Activated CD4-positive, alpha-beta T cell treated with anti-CD3 and anti-CD28 coated beads, Interleukin-2, amount 10 ng/mL, durations not matched to agents 24 days and 14 days (primary cell): ENCODE measurements around the gene MKS1. TPM values are rescaled to one million over a fixed set of nuclear protein-coding genes. Genes with fewer than 3 reads are reported as not detected.

Experiments
- DNase-seq: peaks from one replicate; pipeline ENCODE4 v3.0.0; 2022
- H3K27ac Mint-ChIP-seq: one replicate; pipeline ENCODE4 v1.8.0; 2022; ENCODE audit warnings: mild to moderate bottlenecking, mixed read lengths
- H3K27me3 Mint-ChIP-seq: one replicate; pipeline ENCODE4 v1.8.0; 2022; ENCODE audit warnings: mixed read lengths
- H3K36me3 Mint-ChIP-seq: one replicate; pipeline ENCODE4 v1.8.0; 2022; ENCODE audit warnings: low read depth, mild to moderate bottlenecking, mixed read lengths
- H3K4me1 Mint-ChIP-seq: one replicate; pipeline ENCODE4 v1.8.0; 2021; ENCODE audit warnings: mixed read lengths
- H3K4me3 Mint-ChIP-seq: one replicate; pipeline ENCODE4 v1.8.0; 2022; ENCODE audit warnings: mild to moderate bottlenecking, moderate library complexity, mixed read lengths
- H3K9me3 Mint-ChIP-seq: one replicate; pipeline ENCODE4 v1.8.0; 2021; ENCODE audit warnings: mixed read lengths
- intact Hi-C: fragments of 100-400 bp; cut with micrococcal nuclease; formaldehyde crosslinking; loops from one replicate; pipeline ENCODE4 v1.15.1; 2023
- total RNA-seq: library from RNA; stranded (reverse); gene quantifications from 2 replicates; pipeline ENCODE4 v1.2.3, GENCODE V29; 2022

MKS1 gene
- 21.7 and 23.1 TPM in 2 replicates for total RNA-seq

DNA sequence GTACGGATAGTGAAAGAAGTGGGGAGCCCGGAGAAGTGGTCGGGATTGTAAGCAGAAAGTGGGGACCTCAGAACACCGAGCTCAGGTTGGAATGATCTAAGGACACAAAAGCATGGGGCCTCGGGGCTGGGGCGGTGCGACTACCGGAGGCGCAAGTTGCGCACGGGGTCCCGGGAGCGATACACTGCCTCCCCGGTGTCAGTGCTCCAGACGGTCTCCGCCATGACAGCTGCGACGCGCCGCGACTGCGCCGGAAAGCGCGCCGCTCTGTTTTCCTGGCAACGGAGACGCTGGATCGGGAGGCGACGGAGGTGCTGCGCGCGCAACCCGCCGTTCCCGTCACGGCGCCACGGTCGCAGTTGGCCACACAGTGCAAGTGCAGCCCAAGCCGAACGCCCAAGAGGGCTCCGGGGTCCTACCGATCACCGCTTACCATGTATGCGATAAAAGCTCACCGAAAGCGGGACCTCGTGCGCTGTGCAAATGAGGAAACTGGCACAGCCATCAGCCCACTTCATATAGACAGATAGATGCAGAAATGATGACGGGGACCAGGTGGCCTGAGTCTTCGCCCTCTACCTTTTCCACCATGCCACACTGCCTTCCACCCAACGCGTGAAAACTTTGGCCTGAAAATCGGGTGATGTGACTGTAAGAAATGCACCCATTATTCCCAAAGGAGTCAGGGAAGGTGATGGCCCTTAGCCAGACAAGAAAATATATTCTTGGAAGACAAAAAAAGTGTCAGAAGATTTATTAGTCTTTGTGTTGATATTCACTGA is at the start of gene MKS1:
MKS1 (minus strand) TSS at position 249 of the 782 bp plus-strand sequence; CDS start at position 224, 25 bp downstream.
- H3K27ac Mint-ChIP-seq, result peak within 1 kb of the TSS; percentile 94
- peaks cover 22% of the 10 kb centered on the region for H3K4me1 Mint-ChIP-seq
- peak within 1 kb of the TSS; percentile 90 for H3K4me3 Mint-ChIP-seq
- H3K9me3 Mint-ChIP-seq, result no peaks in the 10 kb centered on the region
- peak; percentile 99 for DNase-seq
- no peaks in the 10 kb centered on the region for H3K36me3 Mint-ChIP-seq
- peaks cover 13% of the 10 kb centered on the region for H3K27me3 Mint-ChIP-seq
- intact Hi-C loops, result loop anchor here (5.0 kb wide), 1 partner anchor 133 kb away; the partner anchor contains the start of gene SUPT4H1

DNA sequence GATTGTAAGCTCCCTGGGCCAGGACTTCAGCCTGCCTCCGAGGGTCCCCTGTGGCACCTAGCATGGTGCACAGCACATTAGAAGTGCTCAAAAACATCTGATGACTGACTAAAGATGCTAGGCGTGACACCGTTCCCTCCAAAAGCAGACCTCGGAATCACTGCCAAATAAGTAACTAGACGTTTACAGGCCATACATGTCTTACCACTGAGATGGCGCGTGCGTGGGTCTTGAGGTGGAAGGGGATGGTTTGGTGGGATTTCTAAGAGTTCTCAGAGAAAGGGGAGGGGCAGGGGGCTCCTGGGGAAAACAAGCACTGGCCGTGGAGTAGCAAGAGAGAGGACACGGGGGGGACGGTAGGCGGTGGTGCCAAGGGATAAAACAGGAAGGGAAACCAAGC is 49.3 kb upstream of the MKS1 start:
- intact Hi-C loops, result no loop called here
- Mint-ChIP-seq H3K4me3 (no peak overlapping the region), H3K4me1 (no peaks in the 10 kb centered on the region), H3K36me3 (no peaks in the 10 kb centered on the region), H3K9me3 (no peaks in the 10 kb centered on the region), H3K27me3 (peaks cover 22% of the 10 kb centered on the region), H3K27ac (no peak overlapping the region)
- no peak for DNase-seq

DNA sequence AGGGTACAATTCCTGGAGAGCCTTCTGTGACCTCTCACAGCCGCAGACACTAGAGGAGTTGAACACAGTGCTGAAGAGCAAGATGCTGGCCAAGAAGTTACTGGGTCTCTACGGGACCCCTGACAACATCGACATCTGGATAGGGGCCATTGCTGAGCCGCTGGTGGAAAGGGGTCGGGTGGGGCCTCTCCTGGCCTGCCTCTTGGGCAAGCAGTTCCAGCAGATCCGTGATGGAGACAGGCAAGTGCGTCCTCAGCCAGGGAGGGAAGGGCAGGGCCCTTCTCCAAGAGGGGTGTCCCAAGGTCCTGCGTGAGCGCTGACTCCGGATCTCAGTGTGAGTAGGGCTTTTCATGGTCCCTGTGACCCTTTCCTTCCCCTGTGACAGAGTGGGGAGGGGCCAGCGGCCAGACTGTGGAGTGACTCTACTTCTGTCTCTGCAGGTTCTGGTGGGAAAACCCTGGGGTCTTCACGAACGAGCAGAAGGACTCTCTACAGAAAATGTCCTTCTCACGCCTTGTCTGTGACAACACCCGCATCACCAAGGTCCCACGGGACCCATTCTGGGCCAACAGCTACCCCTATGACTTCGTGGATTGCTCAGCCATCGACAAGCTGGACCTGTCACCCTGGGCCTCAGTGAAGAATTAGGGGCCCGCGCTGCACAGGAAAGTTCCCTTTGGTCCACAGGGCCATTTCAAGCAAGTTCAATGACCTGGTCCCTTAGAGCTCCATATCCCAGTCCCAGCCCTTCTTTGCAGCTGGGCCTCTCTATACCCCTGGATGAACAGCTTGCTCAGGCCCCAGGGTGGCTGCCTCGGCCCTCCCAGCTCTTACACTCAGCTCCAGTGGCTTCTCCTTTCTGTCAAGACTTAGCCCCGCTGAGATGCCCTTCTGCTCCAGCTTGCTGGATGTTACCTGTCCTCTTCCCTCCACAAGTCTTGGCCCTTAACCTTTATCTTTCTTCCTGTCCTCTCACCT is 48.6 kb upstream of the MKS1 start:
- no peak for DNase-seq
- H3K4me1 Mint-ChIP-seq, result no peaks in the 10 kb centered on the region
- intact Hi-C loops, result no loop called here
- H3K4me3 Mint-ChIP-seq, result no peak overlapping the region
- no peak overlapping the region for H3K27ac Mint-ChIP-seq
- peaks cover 28% of the 10 kb centered on the region for H3K27me3 Mint-ChIP-seq
- H3K9me3 Mint-ChIP-seq, result no peaks in the 10 kb centered on the region
- H3K36me3 Mint-ChIP-seq, result no peaks in the 10 kb centered on the region

DNA sequence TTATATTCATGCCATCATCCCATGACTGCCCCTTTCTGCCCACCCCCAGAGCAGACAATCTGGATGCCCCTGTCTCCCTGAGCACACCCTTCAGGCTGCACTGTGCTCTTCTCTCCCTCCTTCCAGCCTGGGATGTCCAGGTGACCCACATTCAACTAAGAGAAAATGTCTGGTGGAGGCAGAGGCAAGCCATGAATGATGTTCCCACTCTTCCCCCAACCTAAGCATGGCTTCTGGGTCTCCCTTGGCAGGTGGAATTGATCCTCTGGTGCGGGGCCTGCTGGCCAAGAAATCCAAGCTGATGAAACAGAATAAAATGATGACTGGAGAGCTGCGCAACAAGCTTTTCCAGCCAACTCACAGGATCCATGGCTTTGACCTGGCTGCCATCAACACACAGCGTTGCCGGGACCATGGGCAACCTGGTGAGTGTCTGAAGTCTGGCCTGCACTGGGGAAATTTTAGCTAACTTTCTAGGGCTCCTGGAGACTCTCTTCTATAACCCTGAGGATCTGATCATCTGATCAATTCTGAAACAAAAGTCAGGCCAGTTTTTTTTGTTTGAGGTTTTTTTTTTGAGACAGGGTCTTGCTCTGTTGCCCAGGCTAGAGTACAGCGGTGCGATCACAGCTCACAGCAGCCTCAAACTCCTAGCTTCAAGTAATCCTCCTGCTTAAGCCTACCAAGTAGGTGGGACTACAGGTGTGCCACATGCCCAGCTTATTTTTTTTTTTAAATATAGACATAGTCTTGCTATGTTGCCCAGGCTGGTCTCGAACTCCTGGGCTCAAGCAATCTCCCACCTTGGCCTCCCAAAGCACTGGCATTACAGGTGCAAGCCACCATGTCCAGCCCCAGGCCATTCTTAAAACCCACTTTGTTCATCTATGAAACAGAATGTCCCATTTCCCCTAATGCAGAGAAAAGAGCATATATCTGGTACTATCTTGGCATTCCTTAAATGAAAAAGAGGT is 47.1 kb upstream of the MKS1 start:
- Mint-ChIP-seq H3K27ac (no peak overlapping the region), H3K27me3 (peaks cover 41% of the 10 kb centered on the region), H3K36me3 (no peaks in the 10 kb centered on the region), H3K4me3 (no peak overlapping the region), H3K9me3 (no peaks in the 10 kb centered on the region), H3K4me1 (no peaks in the 10 kb centered on the region)
- intact Hi-C loops, result no loop called here
- no peak for DNase-seq

DNA sequence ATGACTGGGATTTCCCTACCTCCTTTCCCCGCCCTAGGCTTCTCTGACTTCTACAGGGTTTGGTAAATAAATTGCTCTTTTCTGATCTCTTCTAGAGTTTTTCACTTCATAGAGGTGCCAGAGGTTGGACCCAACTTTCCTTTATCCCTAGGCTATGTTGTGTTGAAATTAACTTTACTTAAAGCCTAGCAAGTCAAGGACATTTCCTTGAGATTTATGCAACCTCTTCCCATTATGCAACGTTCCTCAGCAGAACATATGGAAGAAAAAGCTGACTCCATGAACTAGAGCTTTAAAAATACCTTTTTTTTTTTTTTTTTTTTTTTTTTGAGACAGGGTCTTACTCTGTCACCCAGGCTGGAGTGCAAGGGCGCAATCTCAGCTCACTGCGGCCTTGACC is 46.2 kb upstream of the MKS1 start:
- no peaks in the 10 kb centered on the region for H3K36me3 Mint-ChIP-seq
- no peaks in the 10 kb centered on the region for H3K9me3 Mint-ChIP-seq
- DNase-seq, result no peak
- intact Hi-C loops, result no loop called here
- no peak overlapping the region for H3K4me3 Mint-ChIP-seq
- H3K27me3 Mint-ChIP-seq, result peaks cover 50% of the 10 kb centered on the region
- no peak overlapping the region for H3K27ac Mint-ChIP-seq
- H3K4me1 Mint-ChIP-seq, result no peaks in the 10 kb centered on the region

DNA sequence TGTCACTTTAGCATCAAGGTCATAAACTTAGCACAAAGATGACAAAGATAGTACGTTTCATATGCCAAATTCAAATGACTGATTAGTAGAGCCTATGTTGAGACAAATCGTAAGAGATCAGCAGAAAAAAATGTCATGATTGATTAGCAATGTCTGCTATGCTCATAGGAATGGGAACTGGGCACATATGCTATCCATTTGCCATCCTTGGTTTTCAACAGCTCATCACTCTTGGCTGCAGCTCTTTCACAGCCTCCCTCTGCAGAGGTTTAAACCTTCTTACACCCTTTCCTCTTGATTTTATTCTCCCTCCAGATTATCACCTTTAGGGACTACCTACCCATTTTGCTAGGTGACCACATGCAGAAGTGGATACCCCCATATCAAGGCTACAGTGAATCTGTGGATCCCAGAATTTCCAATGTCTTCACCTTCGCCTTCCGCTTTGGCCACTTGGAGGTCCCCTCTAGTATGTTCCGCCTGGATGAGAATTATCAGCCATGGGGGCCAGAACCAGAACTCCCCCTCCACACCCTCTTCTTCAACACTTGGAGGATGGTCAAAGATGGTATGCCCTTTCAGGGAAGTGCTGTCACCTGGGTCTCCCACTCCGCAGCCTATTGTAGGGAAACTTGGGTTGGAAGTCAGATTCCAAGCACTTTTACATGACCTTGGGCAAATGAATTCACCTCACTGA is 45.5 kb upstream of the MKS1 start:
- Mint-ChIP-seq H3K9me3 (no peaks in the 10 kb centered on the region), H3K4me3 (no peak overlapping the region), H3K36me3 (no peaks in the 10 kb centered on the region), H3K27ac (no peak overlapping the region), H3K27me3 (peaks cover 55% of the 10 kb centered on the region), H3K4me1 (no peaks in the 10 kb centered on the region)
- no peak for DNase-seq
- intact Hi-C loops, result no loop called here

DNA sequence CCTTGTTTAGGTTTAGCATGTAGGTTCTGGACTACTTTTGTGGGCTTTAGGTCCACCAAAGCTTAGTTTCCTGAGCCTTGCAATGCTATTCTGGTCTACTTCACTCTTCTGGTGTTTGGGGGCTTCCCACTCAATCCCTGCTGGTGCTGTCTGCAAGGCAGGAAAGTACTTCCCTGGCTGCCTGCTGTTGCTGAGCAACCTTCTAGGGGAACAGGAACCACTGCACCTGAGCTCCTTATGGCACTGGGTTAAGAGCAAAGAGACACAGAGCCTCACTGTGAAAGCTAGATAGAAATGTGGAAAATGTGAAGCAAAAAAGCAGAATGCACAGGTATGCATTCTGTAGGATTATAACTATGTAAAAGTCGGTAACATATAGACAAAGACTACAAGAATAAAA is 44.7 kb upstream of the MKS1 start:
- Mint-ChIP-seq H3K36me3 (no peaks in the 10 kb centered on the region), H3K27ac (no peak overlapping the region), H3K9me3 (no peaks in the 10 kb centered on the region), H3K27me3 (peaks cover 62% of the 10 kb centered on the region), H3K4me3 (no peak overlapping the region), H3K4me1 (no peaks in the 10 kb centered on the region)
- intact Hi-C loops, result no loop called here
- DNase-seq, result no peak

DNA sequence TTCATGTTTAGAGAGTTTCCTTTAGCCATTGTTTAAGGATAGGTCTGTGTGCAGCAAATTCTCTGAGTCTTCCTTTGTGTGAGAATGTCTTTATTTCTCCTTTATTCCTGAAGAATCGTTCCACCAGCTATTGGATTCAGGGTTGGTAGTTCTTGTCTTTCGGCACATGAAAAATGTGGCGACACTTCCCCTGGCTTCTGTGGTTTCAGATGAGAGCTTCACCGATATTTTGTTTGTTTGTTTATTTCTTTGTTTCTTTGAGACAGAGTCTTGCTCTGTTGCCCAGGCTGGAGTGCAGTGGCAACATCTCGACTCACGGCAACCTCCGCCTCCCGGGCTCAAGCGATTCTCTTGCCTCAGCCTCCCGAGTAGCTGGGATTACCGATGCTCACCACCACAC is 43.1 kb upstream of the MKS1 start:
- no peak for DNase-seq
- intact Hi-C loops, result no loop called here
- no peak overlapping the region for H3K4me3 Mint-ChIP-seq
- H3K36me3 Mint-ChIP-seq, result no peaks in the 10 kb centered on the region
- no peaks in the 10 kb centered on the region for H3K9me3 Mint-ChIP-seq
- H3K27me3 Mint-ChIP-seq, result peaks cover 78% of the 10 kb centered on the region
- no peaks in the 10 kb centered on the region for H3K4me1 Mint-ChIP-seq
- no peak overlapping the region for H3K27ac Mint-ChIP-seq

DNA sequence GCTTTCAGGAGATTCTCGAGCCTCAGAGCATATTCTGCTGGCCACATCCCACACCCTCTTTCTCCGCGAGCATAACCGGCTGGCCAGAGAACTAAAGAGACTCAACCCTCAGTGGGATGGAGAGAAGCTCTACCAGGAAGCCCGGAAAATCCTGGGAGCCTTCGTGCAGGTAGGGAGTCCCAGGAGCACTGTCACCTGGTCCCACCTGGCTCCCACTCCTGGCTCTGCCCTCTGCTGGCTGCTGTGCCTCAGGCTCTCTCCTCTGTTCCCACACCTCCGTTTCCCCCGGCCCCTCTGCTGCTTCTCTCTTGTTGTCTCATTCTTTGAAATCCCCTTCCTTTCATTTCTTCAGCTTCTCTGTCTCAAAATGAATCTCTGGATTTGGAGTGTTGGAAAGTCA is 35.7 kb upstream of the MKS1 start:
- H3K36me3 Mint-ChIP-seq, result no peaks in the 10 kb centered on the region
- DNase-seq, result no peak
- peaks cover 78% of the 10 kb centered on the region for H3K27me3 Mint-ChIP-seq
- intact Hi-C loops, result no loop called here
- no peak overlapping the region for H3K4me3 Mint-ChIP-seq
- no peak overlapping the region for H3K27ac Mint-ChIP-seq
- H3K4me1 Mint-ChIP-seq, result peaks cover 4% of the 10 kb centered on the region
- H3K9me3 Mint-ChIP-seq, result no peaks in the 10 kb centered on the region

DNA sequence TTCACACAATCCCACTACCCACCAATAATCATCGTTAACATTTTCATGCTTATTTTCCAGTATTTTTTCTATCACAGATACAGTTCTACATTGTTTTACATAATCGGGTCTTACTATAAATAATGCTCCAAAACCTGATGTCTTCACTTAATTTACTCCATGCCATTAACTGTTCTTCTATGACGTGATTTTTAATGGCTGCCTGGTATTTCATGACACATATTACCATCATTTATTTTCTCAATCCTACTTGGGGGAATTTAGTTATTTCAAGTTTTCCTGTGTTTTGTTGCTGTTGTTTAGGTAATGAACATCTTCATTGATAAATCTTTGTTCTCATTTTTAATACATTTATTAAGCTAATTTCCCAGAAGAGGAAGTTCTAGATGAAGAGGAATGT is 34.0 kb upstream of the MKS1 start:
- H3K27ac Mint-ChIP-seq, result no peak overlapping the region
- H3K4me1 Mint-ChIP-seq, result peaks cover 7% of the 10 kb centered on the region
- no peaks in the 10 kb centered on the region for H3K36me3 Mint-ChIP-seq
- DNase-seq, result no peak
- H3K27me3 Mint-ChIP-seq, result peaks cover 68% of the 10 kb centered on the region
- no peak overlapping the region for H3K4me3 Mint-ChIP-seq
- no peaks in the 10 kb centered on the region for H3K9me3 Mint-ChIP-seq
- intact Hi-C loops, result no loop called here

DNA sequence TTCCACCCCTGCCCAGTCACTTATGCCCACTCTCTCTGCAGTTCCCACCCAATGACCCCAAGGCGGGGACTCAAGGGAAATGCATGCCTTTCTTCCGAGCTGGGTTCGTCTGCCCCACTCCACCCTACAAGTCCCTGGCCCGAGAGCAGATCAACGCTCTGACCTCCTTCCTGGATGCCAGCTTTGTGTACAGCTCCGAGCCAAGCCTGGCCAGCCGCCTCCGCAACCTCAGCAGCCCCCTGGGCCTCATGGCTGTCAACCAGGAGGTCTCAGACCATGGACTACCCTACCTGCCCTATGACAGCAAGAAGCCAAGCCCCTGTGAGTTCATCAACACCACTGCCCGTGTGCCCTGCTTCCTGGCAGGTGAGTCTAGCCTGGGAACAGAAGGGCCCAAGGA is 33.1 kb upstream of the MKS1 start:
- intact Hi-C loops, result no loop called here
- no peak overlapping the region for H3K4me3 Mint-ChIP-seq
- H3K9me3 Mint-ChIP-seq, result no peaks in the 10 kb centered on the region
- DNase-seq, result no peak
- H3K27me3 Mint-ChIP-seq, result peaks cover 58% of the 10 kb centered on the region
- H3K27ac Mint-ChIP-seq, result no peak overlapping the region
- H3K36me3 Mint-ChIP-seq, result no peaks in the 10 kb centered on the region
- peaks cover 14% of the 10 kb centered on the region for H3K4me1 Mint-ChIP-seq

DNA sequence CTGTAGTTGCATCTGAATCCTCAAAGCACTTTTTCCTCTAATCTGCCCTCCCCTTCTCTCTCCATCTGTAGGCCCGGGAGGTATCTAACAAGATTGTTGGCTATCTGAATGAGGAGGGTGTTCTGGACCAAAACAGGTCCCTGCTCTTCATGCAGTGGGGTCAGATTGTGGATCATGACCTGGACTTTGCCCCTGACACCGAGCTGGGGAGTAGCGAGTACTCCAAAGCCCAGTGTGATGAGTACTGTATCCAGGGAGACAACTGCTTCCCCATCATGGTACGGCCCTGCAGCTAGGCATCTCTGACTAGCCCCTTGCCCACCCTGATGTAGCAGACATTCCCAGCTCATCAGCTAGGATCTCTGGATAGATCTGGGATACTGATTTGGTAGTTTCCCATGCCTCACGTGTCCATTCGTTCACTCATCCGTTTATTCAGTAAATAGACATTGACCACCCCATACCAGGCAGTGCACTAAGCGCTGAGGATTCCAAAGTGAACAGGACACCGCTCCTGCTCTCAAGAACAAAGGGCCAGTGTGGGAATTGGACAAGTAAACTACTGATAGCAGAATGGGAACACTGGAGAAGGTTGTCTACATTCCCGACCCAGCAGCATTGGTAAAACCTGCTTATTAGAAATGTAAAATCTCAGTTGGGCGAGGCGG is 31.4 kb upstream of the MKS1 start:
- H3K27me3 Mint-ChIP-seq, result peaks cover 58% of the 10 kb centered on the region
- H3K9me3 Mint-ChIP-seq, result no peaks in the 10 kb centered on the region
- intact Hi-C loops, result no loop called here
- H3K27ac Mint-ChIP-seq, result peak overlapping the region; percentile 11
- H3K4me3 Mint-ChIP-seq, result peak overlapping the region; percentile 84
- H3K36me3 Mint-ChIP-seq, result no peaks in the 10 kb centered on the region
- no peak for DNase-seq
- H3K4me1 Mint-ChIP-seq, result peaks cover 14% of the 10 kb centered on the region
